AML-193 (cell line): Measurements from ENCODE around the gene TBCD.

Source experiments
- DNase-seq, 2 experiments: peaks; one replicate each; lab custom pipeline; 2025; lab: John Stamatoyannopoulos, UW

The TBCD gene

GRCh38 chr17:82871776-82872561 is 120.1 kb downstream of the TBCD start:
- no peak for DNase-seq

- DNase-seq = no peak
Measured at GRCh38 chr17:82872591-82873520, 121.0 kb downstream of the TBCD start.

- no peak for DNase-seq
Measured at GRCh38 chr17:82873521-82873920, 121.7 kb downstream of the TBCD start.

GRCh38 chr17:82874011-82874835 is 122.4 kb downstream of the TBCD start:
- DNase-seq = no peak

- no peak for DNase-seq
Measured at GRCh38 chr17:82875407-82875856, 123.6 kb downstream of the TBCD start.

GRCh38 chr17:82876149-82876548 is 124.3 kb downstream of the TBCD start:
- no peak for DNase-seq

- DNase-seq = no peak
Measured at GRCh38 chr17:82876602-82877379, 124.9 kb downstream of the TBCD start.

GRCh38 chr17:82878527-82878926 is 126.7 kb downstream of the TBCD start:
- DNase-seq = peak; percentile 69 to 76

- DNase-seq = no peak
Measured at GRCh38 chr17:82879241-82879640, 127.4 kb downstream of the TBCD start.

- DNase-seq = no peak
Measured at GRCh38 chr17:82880620-82881323, 128.9 kb downstream of the TBCD start.

GRCh38 chr17:82881324-82881823 is 129.5 kb downstream of the TBCD start:
- DNase-seq = no peak

- no peak for DNase-seq
Measured at GRCh38 chr17:82881900-82882714, 130.2 kb downstream of the TBCD start.

- DNase-seq = no peak
Measured at GRCh38 chr17:82882715-82883418, 131.0 kb downstream of the TBCD start.

- DNase-seq = no peak
Measured at GRCh38 chr17:82883419-82884031, 131.7 kb downstream of the TBCD start.

- no peak for DNase-seq
Measured at GRCh38 chr17:82884341-82884969, 132.6 kb downstream of the TBCD start.

- DNase-seq = no peak
Measured at GRCh38 chr17:82884970-82885353, 133.1 kb downstream of the TBCD start.

- DNase-seq = peak; percentile 13 to 23
Measured at GRCh38 chr17:82887255-82888164, 135.6 kb downstream of the TBCD start.
